Measurements from ENCODE around the gene LDB2. TPM values are rescaled to one million over a fixed set of nuclear protein-coding genes. Genes with fewer than 3 reads are reported as not detected.

Gene LDB2
- total RNA-seq, 3 donors from 2014 or later = 34.5 to 68.8 (median 36.5) TPM

DNA sequence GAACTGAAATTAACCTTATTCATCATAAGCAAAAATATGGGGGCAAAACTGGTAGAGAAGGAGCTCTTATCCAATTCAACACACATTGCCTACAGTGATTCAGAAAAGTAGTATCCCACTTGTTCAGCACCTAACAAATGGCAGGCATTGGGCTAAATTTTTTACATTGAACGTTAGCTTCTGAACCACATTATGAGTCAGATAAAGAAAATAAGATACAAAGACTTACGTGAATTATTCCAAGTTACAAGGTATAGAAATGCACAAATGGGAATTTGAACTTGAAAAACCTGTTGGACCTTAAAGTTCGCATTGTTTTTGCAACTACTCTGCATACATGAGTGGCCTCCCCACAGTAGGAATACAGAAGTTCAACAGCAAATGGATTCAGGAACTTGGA, 210.6 kb downstream of the LDB2 start:
- no peak for TF ChIP-seq POLR2A (IDR thresholded peaks at IDR 0.05)
- no peak for TF ChIP-seq POLR2AphosphoS5 (IDR thresholded peaks at IDR 0.05)
- TF ChIP-seq, protein P1, sequence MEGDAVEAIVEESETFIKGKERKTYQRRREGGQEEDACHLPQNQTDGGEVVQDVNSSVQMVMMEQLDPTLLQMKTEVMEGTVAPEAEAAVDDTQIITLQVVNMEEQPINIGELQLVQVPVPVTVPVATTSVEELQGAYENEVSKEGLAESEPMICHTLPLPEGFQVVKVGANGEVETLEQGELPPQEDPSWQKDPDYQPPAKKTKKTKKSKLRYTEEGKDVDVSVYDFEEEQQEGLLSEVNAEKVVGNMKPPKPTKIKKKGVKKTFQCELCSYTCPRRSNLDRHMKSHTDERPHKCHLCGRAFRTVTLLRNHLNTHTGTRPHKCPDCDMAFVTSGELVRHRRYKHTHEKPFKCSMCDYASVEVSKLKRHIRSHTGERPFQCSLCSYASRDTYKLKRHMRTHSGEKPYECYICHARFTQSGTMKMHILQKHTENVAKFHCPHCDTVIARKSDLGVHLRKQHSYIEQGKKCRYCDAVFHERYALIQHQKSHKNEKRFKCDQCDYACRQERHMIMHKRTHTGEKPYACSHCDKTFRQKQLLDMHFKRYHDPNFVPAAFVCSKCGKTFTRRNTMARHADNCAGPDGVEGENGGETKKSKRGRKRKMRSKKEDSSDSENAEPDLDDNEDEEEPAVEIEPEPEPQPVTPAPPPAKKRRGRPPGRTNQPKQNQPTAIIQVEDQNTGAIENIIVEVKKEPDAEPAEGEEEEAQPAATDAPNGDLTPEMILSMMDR (IDR thresholded peaks at IDR 0.05) = no peak
- DNase-seq (ENCODE audit: low spot score in 2 of 2) = no peak
- H3K4me3 ChIP-seq = no peak overlapping the region
- H3K27me3 ChIP-seq = no peaks in the 10 kb centered on the region
- no peaks in the 10 kb centered on the region for H3K9me3 ChIP-seq
- H3K27ac ChIP-seq = no peak overlapping the region
- no peaks in the 10 kb centered on the region for H3K4me1 ChIP-seq
- intact Hi-C loops (cut with DNase I; ENCODE audit: low total_unique reads) = no loop called here
- no peaks in the 10 kb centered on the region for H3K36me3 ChIP-seq

DNA sequence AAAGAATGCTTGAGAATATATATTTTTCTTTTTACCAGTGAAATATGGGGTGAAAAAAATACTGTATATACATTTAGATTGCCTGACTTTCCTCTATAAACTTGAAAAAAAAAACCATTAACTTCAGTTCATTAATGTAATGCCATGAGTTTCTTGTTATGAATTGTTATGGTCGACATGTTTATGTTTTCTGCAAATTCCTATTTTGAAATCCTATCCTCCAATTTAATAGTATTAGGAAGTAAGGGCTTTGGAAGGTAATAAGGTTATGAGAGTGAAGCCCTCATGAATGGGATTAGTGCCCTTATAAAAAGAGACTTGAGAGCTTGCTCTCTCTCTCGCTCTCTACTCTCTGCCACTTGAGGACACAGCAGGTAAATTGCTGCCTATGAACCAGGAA, 211.4 kb downstream of the LDB2 start:
- H3K9me3 ChIP-seq = no peaks in the 10 kb centered on the region
- TF ChIP-seq POLR2A (IDR thresholded peaks at IDR 0.05) (no peak), POLR2AphosphoS5 (IDR thresholded peaks at IDR 0.05) (no peak)
- TF ChIP-seq, protein P1 (IDR thresholded peaks at IDR 0.05) = no peak
- H3K36me3 ChIP-seq = no peaks in the 10 kb centered on the region
- H3K27me3 ChIP-seq = no peaks in the 10 kb centered on the region
- intact Hi-C loops (cut with DNase I; ENCODE audit: low total_unique reads) = no loop called here
- H3K4me3 ChIP-seq = no peak overlapping the region
- H3K27ac ChIP-seq = no peak overlapping the region
- no peaks in the 10 kb centered on the region for H3K4me1 ChIP-seq
- no peak for DNase-seq (ENCODE audit: low spot score in 2 of 2)

DNA sequence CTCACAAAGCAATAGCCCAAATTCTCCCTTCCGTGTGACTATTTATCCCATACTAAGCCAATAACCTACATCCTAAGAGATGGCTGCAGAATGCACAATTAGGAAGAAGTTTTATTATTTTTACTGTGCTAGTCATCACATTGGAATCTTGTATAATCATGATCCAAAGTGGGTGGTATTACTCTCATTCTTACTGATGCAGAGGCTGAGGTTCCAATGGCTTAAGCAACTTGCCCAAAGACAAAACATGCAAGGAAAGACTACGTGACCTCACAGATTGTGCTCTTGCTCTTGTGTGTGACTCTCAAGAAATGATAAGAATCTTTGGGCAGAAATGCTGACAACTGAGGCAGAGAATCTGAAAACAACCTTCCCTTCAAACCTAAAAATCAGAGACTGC, 212.2 kb downstream of the LDB2 start:
- no peak for TF ChIP-seq POLR2A (IDR thresholded peaks at IDR 0.05)
- TF ChIP-seq POLR2AphosphoS5 (IDR thresholded peaks at IDR 0.05) = no peak
- TF ChIP-seq, protein P1 (IDR thresholded peaks at IDR 0.05) = no peak
- peak overlapping the region; percentile 14 to 28 for H3K27ac ChIP-seq
- H3K4me1 ChIP-seq = no peaks in the 10 kb centered on the region
- intact Hi-C loops (cut with DNase I; ENCODE audit: low total_unique reads) = no loop called here
- no peaks in the 10 kb centered on the region for H3K36me3 ChIP-seq
- no peaks in the 10 kb centered on the region for H3K9me3 ChIP-seq
- H3K27me3 ChIP-seq = no peaks in the 10 kb centered on the region
- no peak for DNase-seq (ENCODE audit: low spot score in 2 of 2)
- H3K4me3 ChIP-seq = no peak overlapping the region

DNA sequence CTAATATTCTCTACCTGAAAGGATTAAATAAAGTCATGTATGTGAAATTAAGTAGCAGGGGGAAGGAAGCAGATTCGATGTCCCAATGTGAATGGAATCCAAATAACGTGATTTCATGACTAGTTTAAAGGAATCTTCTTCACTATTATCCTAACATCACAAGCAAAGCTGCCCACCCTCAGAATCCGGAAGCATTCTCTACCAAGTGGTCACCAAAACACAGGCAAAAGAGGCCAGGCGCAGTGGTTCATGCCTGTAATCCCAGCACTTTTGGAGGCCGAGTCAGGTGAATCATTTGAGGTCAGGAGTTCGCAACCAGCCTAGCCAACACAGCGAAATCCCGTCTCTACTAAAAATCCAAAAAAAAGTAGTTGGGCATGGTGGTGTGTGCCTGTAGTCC, 212.9 kb downstream of the LDB2 start:
- Histone ChIP-seq H3K4me3 (no peak overlapping the region), H3K9me3 (no peaks in the 10 kb centered on the region), H3K27ac (peak overlapping the region; percentile 14 to 58), H3K27me3 (no peaks in the 10 kb centered on the region), H3K4me1 (no peaks in the 10 kb centered on the region), H3K36me3 (no peaks in the 10 kb centered on the region)
- TF ChIP-seq POLR2A (IDR thresholded peaks at IDR 0.05) (no peak), POLR2AphosphoS5 (IDR thresholded peaks at IDR 0.05) (no peak)
- TF ChIP-seq, protein P1 (IDR thresholded peaks at IDR 0.05) = no peak
- intact Hi-C loops (cut with DNase I; ENCODE audit: low total_unique reads) = no loop called here
- no peak for DNase-seq (ENCODE audit: low spot score in 2 of 2)

DNA sequence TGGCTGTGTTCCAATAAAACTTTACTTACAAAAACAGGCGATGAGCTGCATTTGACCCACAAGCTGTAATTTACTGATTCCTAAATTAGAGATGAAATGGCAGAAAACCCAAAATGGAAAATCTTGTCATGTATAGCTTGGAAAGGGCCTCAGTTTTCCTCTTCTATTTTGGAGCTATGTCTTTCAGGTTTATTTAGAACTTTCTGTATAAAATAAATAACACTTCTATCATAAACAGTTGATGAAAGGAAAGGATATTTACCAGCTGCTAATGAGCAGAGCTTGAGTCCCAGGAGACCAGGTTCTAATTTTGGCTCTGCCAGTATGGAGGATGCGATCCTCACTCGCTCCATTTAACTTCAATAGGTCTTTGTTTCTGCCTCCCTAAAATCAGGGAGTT, 213.5 kb downstream of the LDB2 start:
- Histone ChIP-seq H3K27ac (peak overlapping the region; percentile 14 to 49), H3K27me3 (no peaks in the 10 kb centered on the region), H3K4me3 (no peak overlapping the region), H3K36me3 (no peaks in the 10 kb centered on the region), H3K4me1 (no peaks in the 10 kb centered on the region), H3K9me3 (no peaks in the 10 kb centered on the region)
- TF ChIP-seq POLR2A (IDR thresholded peaks at IDR 0.05) (no peak), POLR2AphosphoS5 (IDR thresholded peaks at IDR 0.05) (no peak)
- TF ChIP-seq, protein P1 (IDR thresholded peaks at IDR 0.05) = no peak
- intact Hi-C loops (cut with DNase I; ENCODE audit: low total_unique reads) = no loop called here
- DNase-seq (ENCODE audit: low spot score in 2 of 2) = no peak

Data from breast epithelium (tissue), 4 donors.